Fibroblast of lung (primary cell): ENCODE data around the gene PJVK. TPM values are rescaled to one million over a fixed set of nuclear protein-coding genes. Genes with fewer than 3 reads are reported as not detected.
A peak's percentile ranks its signal among the peaks of the same experiment; 100 is the strongest.

ENCODE experiments used
- DNase-seq, 2 donors: peaks; one replicate each; pipeline versions ENCODE4 v3.0.0 to v3.0.0-alpha.2; 2010; ENCODE audit warnings: low read depth in 2 of 2
- H2AFZ ChIP-seq: 2 replicates; pipeline ENCODE4 v1.5.1; 2012; ENCODE audit warnings: low read length, control low read depth, inconsistent platforms
- H3K27ac ChIP-seq: 2 replicates; pipeline ENCODE4 v1.5.1; 2011; ENCODE audit warnings: low read length, control low read depth; ENCODE audit not compliant: insufficient read depth
- H3K27me3 ChIP-seq: 2 replicates; pipeline ENCODE4 v1.5.1; 2011; ENCODE audit warnings: mild to moderate bottlenecking, low read length; ENCODE audit not compliant: control insufficient read depth, insufficient read depth
- H3K36me3 ChIP-seq: 2 replicates; pipeline ENCODE4 v1.5.1; 2011; ENCODE audit warnings: low read length; ENCODE audit not compliant: control insufficient read depth, insufficient read depth
- H3K4me1 ChIP-seq: 2 replicates; pipeline ENCODE4 v1.5.1; 2011; ENCODE audit warnings: low read length; ENCODE audit not compliant: control insufficient read depth, insufficient read depth; ENCODE audit errors: extremely low read depth
- H3K4me2 ChIP-seq: 2 replicates; pipeline ENCODE4 v1.5.1; 2011; ENCODE audit warnings: low read length, control low read depth; ENCODE audit not compliant: insufficient read depth; ENCODE audit errors: extremely low read depth
- H3K4me3 ChIP-seq, 4 experiments: fragments of 200-600 bp in 1 of 4; sonication (generic) in 1 of 4; replicated peaks in 1 of 4; 2 replicates each; pipeline ENCODE4 v1.5.1; 2011 to 2016; ENCODE audit warnings: low read length in 4 of 4, low read depth in 3 of 4, mild to moderate bottlenecking in 3 of 4, control low read depth in 2 of 4, inconsistent platforms in 1 of 4, mixed read lengths in 1 of 4; ENCODE audit not compliant: insufficient read depth in 1 of 4; ENCODE audit errors: control extremely low read depth in 1 of 4
- H3K79me2 ChIP-seq: 2 replicates; pipeline ENCODE4 v1.5.1; 2012; ENCODE audit warnings: mild to moderate bottlenecking, low read length, inconsistent platforms; ENCODE audit not compliant: control insufficient read depth, insufficient read depth
- H3K9ac ChIP-seq: 2 replicates; pipeline ENCODE4 v1.5.1; 2011; ENCODE audit warnings: mild to moderate bottlenecking, low read length, control low read depth; ENCODE audit not compliant: insufficient read depth
- H3K9me3 ChIP-seq: 2 replicates; pipeline ENCODE4 v1.5.1; 2012; ENCODE audit warnings: low read depth, low read length; ENCODE audit not compliant: control insufficient read depth, insufficient read depth
- H4K20me1 ChIP-seq: 2 replicates; pipeline ENCODE4 v1.5.1; 2011; ENCODE audit warnings: low read length; ENCODE audit not compliant: control insufficient read depth, insufficient read depth; ENCODE audit errors: extremely low read depth
- EZH2 ChIP-seq: IDR thresholded peaks from 2 replicates; pipeline ENCODE4 v1.5.1; 2012; ENCODE audit warnings: low read length, control low read depth, mild to moderate bottlenecking; ENCODE audit errors: missing control alignments
- polyA plus RNA-seq, 2 donors: library from polyadenylated mRNA; depleted of rRNA in 1 of 2; stranded (reverse) in 1 of 2; unstranded in 1 of 2; fragments of >200 nt; gene quantifications; 2 replicates each; pipeline ENCODE4 v1.2.1, GENCODE V29; 2011 to 2012; ENCODE audit warnings: missing spikeins in 1 of 2
- total RNA-seq: library from RNA; depleted of rRNA; stranded (reverse); fragments of >200 nt; gene quantifications from 2 replicates; pipeline ENCODE4 v1.2.1, GENCODE V29; 2014
- TF ChIP-seq, protein P1 (sequence below), 2 donors: IDR thresholded peaks in 1 of 2; conservative IDR thresholded peaks in 1 of 2; 1 replicate in 1 of 2; 2 replicates in 1 of 2; pipeline ENCODE4 v1.5.1; 2011 to 2012; ENCODE audit warnings: low read length in 2 of 2, control low read depth in 1 of 2, inconsistent platforms in 1 of 2, low read depth in 1 of 2, mild to moderate bottlenecking in 1 of 2

Gene PJVK
- total and polyA plus RNA-seq, 2 donors (not counting 1 experiment from before 2014, with no cell fraction given) = 1.4 to 4.3 TPM

DNA sequence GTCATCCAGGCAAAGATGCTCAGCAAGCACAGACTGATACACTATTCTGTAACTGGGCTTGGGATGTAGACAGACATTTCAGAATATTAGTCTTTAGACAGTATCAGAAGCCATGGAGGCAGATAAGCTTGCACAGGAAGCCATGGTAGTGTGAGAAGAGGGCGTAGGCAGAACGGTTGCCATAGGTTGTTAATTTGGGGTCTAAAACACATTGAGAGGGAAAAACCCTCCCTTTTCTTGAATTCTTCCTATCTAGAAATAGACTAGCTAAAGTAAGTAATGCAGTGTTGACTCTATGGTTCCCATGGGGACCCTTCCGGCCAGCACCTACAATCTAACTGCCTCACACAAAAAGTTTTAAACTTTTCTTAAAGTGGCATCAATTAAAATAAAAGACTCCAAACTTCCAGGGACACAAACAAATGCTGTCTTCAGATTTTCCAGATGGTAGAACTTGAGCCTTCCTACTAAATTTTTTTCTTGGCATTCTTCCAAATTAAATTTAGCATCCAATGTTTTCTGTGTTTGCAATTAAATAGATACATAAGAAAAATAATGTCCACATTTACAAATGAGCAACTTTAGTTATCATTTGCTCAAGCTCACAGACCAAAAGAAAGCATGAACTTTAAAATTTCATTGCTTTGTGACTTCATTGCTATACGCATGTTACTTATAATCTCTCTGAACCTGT, 2.1 kb upstream of the PJVK start:
- no peak overlapping the region for H3K27ac ChIP-seq
- H3K4me1 ChIP-seq = no peaks in the 10 kb centered on the region
- no peak for DNase-seq
- H2AFZ ChIP-seq = no peak overlapping the region
- H3K27me3 ChIP-seq = no peaks in the 10 kb centered on the region
- no peak overlapping the region for H3K9ac ChIP-seq
- peaks cover 5% of the 10 kb centered on the region for H3K36me3 ChIP-seq
- no peaks in the 10 kb centered on the region for H3K9me3 ChIP-seq
- H3K4me3 ChIP-seq = peak overlapping the region in 2 of 4 experiments; percentile 85
- peaks cover 17% of the 10 kb centered on the region for H3K79me2 ChIP-seq
- no peaks in the 10 kb centered on the region for H4K20me1 ChIP-seq
- H3K4me2 ChIP-seq = peak overlapping the region; percentile 3
- TF ChIP-seq, protein P1, sequence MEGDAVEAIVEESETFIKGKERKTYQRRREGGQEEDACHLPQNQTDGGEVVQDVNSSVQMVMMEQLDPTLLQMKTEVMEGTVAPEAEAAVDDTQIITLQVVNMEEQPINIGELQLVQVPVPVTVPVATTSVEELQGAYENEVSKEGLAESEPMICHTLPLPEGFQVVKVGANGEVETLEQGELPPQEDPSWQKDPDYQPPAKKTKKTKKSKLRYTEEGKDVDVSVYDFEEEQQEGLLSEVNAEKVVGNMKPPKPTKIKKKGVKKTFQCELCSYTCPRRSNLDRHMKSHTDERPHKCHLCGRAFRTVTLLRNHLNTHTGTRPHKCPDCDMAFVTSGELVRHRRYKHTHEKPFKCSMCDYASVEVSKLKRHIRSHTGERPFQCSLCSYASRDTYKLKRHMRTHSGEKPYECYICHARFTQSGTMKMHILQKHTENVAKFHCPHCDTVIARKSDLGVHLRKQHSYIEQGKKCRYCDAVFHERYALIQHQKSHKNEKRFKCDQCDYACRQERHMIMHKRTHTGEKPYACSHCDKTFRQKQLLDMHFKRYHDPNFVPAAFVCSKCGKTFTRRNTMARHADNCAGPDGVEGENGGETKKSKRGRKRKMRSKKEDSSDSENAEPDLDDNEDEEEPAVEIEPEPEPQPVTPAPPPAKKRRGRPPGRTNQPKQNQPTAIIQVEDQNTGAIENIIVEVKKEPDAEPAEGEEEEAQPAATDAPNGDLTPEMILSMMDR (conservative IDR thresholded peaks at IDR 0.05 in 1 of 2, IDR thresholded peaks at IDR 0.05 in 1 of 2; ENCODE audit: low read depth in 1 of 2, low read length in 2 of 2) = no peak
- no peak for TF ChIP-seq EZH2

DNA sequence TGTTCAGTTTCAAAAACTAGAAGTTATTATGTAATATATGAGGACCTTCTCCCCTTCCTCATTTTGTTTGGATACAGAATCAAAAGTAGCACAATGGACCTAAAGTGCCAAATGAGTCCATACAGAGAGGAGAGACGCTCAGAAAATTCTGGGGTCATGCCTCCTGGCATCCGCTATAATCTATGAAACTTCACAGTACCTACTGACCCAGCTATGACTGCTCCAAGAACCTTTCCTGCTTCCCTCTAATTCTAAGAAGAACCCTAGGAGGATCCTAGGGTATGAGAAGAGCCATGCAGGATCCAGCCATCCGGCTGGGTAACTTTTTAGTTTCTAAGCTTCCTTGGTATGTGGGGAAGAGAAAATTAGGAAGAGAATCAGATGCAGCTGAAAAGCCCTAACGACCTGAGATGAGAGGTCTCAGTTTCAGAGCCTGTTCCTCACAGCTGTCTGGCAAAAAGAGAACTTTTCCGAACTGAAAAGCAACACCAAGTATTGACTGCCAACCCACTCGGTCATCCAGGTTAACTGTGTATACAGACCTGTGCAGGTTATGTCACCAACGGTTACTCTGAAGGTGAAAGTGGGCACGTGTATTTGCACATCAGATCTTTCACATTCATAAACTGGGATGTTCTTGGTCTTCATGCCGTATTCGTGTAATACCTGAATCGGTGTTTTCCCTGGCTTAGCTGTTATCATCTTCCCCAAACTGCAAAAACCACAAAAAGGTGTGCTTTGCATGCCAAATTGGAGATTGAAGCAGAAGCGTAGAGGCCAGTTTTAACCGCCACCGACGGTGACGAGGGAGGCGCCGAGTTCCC, 1.3 kb upstream of the PJVK start:
- H3K4me3 ChIP-seq = peak overlapping the region; percentile 64 to 85 (median 84)
- H3K9me3 ChIP-seq = no peaks in the 10 kb centered on the region
- no peaks in the 10 kb centered on the region for H4K20me1 ChIP-seq
- TF ChIP-seq, protein P1 (conservative IDR thresholded peaks at IDR 0.05 in 1 of 2, IDR thresholded peaks at IDR 0.05 in 1 of 2; ENCODE audit: low read depth in 1 of 2, low read length in 2 of 2) = no peak
- no peak for TF ChIP-seq EZH2
- peak overlapping the region; percentile 97 for H3K27ac ChIP-seq
- H3K27me3 ChIP-seq = no peaks in the 10 kb centered on the region
- H3K9ac ChIP-seq = peak overlapping the region; percentile 96
- H3K36me3 ChIP-seq = peaks cover 5% of the 10 kb centered on the region
- peak in 1 of 2 donors; percentile 15 for DNase-seq
- peak overlapping the region; percentile 7 for H2AFZ ChIP-seq
- peak overlapping the region; percentile 93 for H3K4me2 ChIP-seq
- no peaks in the 10 kb centered on the region for H3K4me1 ChIP-seq
- peaks cover 17% of the 10 kb centered on the region for H3K79me2 ChIP-seq

DNA sequence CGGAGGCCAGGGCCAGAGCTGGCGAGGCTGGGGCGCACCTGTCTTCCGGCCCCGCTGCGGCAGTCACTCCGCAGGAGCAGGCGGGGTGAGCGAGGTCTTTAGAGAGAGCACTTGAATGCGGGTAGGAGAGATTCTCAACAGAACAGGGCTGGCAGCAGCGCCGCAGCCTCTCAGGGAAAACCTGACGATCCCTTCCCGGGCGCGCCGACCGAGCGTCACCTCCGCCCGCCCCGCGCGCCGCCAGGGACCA, 729 bp upstream of the PJVK start:
- Histone ChIP-seq H3K27me3 (no peaks in the 10 kb centered on the region), H2AFZ (peak overlapping the region; percentile 7), H3K9ac (peak overlapping the region; percentile 96), H3K27ac (peak overlapping the region; percentile 97), H3K4me1 (no peaks in the 10 kb centered on the region), H4K20me1 (no peaks in the 10 kb centered on the region), H3K9me3 (no peaks in the 10 kb centered on the region), H3K4me2 (peak overlapping the region; percentile 93), H3K4me3 (peak overlapping the region; percentile 64 to 85 (median 84)), H3K36me3 (peaks cover 5% of the 10 kb centered on the region), H3K79me2 (peaks cover 17% of the 10 kb centered on the region)
- no peak for DNase-seq
- TF ChIP-seq, protein P1 (conservative IDR thresholded peaks at IDR 0.05 in 1 of 2, IDR thresholded peaks at IDR 0.05 in 1 of 2; ENCODE audit: low read depth in 1 of 2, low read length in 2 of 2) = no peak
- no peak for TF ChIP-seq EZH2
